ENCODE measurements around the gene AHI1.

AHI1 gene

DNA sequence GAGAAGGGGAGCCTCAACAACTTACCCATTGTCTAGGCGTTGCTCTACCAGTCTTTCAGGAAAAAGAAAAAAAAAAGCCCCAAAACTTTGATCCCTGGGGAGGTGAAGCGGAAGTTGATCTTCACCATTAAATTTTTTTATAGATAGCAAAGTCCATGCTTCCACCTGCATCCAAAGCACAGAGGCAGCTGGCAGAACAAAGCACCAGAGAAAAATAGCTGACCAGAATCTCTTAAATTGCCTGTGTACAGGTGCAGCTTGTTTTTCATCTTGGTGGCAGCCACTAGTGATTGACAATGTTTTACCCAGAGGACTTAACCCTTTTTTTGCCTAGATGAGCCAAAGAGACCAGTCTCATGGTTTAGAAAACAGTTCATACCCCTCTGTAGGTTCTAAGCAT, 230.5 kb downstream of the AHI1 start:
- TF ChIP-seq CTCF (IDR thresholded peaks at IDR 0.05; ENCODE audit: extremely low read depth, missing control alignments): no peak
- no peak for DNase-seq (ENCODE audit: low spot score)

GRCh38 chr6:135266675-135267074, 230.9 kb downstream of the AHI1 start:
- no peak for DNase-seq (ENCODE audit: low spot score)
- no peak for TF ChIP-seq CTCF (IDR thresholded peaks at IDR 0.05; ENCODE audit: extremely low read depth, missing control alignments)

- no peak for DNase-seq (ENCODE audit: low spot score)
- no peak for TF ChIP-seq CTCF (IDR thresholded peaks at IDR 0.05; ENCODE audit: extremely low read depth, missing control alignments)
Measured at GRCh38 chr6:135265278-135265677, 232.3 kb downstream of the AHI1 start.

GRCh38 chr6:135261872-135262725, 235.4 kb downstream of the AHI1 start:
- no peak for DNase-seq (ENCODE audit: low spot score)
- TF ChIP-seq CTCF (IDR thresholded peaks at IDR 0.05; ENCODE audit: extremely low read depth, missing control alignments): no peak

DNA sequence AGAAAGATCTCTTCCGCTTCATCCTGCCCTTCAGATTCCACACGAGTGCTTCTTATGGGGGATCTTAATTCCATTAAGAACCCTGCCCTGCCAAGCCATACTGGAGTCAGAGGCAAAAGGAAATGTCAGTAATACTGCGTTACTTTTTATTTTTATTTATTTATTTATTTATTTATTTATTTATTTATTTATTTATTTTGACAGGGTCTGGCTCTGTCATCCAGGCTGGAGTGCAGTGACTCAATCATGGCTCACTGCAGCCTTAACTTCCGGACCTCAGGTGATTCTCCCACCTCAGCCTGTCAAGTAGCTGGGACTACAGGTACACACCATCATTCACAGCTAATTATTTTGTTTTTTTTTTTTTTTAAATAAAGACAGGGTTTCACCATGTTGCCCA, 236.9 kb downstream of the AHI1 start:
- TF ChIP-seq CTCF (IDR thresholded peaks at IDR 0.05; ENCODE audit: extremely low read depth, missing control alignments): no peak
- DNase-seq (ENCODE audit: low spot score): no peak

- TF ChIP-seq CTCF (IDR thresholded peaks at IDR 0.05; ENCODE audit: extremely low read depth, missing control alignments): no peak
- no peak for DNase-seq (ENCODE audit: low spot score)
Measured at GRCh38 chr6:135258970-135259369, 238.6 kb downstream of the AHI1 start.

GRCh38 chr6:135257631-135258405, 239.7 kb downstream of the AHI1 start:
- no peak for DNase-seq (ENCODE audit: low spot score)
- TF ChIP-seq CTCF (IDR thresholded peaks at IDR 0.05; ENCODE audit: extremely low read depth, missing control alignments): no peak
